NCI-H2081 treated with DMSO at 0.1 percent for 48 hours (cell line): ENCODE measurements around the gene CLEC14A.

Source experiments
- DNase-seq: peaks from one replicate; lab custom pipeline; 2025; lab: John Stamatoyannopoulos, UW

CLEC14A gene

DNA sequence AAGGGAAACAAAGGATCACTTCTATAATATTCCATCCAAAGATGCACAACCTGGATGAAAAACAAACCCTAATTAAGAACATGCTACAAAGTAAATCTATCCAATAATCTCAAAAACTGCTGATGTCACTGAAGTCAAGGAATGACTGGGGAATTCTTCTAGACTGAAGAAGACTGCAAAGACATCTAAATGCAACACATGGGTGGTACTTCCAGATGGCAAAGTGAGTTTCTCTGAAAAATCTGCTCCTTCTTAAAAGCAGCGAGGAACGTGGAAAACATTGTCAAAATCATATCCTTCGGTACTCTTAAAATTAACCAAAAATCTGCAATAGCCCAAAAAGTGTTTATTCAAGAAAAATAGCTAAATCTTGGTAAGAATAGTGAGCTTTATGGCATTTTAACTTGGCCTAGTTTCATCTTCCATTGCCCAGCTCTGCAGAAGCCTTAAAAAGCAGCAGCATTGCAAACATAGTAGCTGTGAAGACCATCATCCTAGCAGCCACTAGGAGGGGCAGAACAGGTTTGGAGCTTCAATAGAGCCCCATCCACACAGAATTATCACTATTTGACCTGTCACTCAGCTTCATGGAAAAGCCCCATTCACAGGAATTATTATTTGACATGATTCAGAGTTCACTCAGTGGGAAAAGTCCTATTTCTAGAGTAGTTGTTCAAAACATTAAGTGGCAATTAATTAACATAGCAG is 7.4 kb downstream of the CLEC14A start:
- DNase-seq, result no peak

GRCh38 chr14:38243696-38244240 is 12.1 kb downstream of the CLEC14A start:
- no peak for DNase-seq

GRCh38 chr14:38238878-38239277 is 17.0 kb downstream of the CLEC14A start:
- no peak for DNase-seq

DNA sequence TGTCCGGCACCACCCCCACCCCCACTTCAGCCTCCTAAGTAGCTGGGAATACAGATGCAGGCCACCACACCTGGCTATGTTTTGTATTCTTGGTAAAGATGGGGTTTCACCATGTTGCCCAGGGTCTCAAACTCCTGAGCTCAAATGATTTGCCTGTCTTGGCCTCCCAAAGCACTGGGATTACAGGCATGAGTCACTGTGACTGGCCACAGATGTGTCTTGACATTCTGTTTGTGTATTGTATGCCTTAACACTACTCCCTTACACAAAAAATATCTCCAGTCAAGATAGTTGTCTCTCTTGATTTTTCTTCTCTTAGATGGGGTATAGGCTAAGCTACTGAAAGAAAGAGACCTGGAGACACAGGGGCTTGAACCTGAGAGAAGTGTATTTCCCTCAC is 17.6 kb downstream of the CLEC14A start:
- no peak for DNase-seq

DNA sequence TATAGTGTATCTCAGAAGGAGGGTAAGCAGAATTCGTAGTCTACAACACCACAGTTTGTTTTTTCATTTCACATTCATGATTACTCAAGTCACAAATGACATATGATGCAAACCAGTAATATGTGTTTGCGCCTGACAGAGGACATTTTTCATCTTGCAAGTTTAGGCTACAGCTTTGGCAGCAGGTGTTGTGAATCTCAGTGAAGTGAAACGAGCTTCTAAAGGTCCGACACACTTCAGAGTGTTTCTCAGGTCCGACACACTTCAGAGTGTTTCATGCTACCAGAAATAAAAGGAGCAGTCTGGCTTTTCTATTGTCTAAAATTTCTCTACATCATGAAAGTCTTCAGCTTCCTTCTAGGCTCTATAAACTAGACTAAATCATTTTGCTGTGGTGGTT is 22.7 kb downstream of the CLEC14A start:
- DNase-seq, result no peak

DNA sequence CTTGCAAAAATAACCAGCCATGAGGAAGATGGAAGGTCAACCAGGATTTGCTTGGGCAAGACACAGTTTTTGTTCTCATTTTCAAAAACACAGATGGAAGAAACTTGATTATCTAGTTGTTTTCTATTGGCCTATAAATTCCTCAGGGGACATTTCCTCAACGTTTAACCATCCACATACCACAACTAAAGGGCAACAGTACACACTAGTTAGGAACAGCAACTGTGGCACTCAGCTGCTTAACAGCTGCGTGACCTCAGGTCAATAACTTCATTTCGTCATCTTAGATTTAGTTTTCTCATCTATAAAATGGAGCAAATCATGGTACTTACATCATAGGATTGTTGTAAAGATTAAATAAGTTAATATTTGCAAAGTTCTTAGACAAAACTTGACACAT is 29.5 kb downstream of the CLEC14A start:
- DNase-seq, result no peak

DNA sequence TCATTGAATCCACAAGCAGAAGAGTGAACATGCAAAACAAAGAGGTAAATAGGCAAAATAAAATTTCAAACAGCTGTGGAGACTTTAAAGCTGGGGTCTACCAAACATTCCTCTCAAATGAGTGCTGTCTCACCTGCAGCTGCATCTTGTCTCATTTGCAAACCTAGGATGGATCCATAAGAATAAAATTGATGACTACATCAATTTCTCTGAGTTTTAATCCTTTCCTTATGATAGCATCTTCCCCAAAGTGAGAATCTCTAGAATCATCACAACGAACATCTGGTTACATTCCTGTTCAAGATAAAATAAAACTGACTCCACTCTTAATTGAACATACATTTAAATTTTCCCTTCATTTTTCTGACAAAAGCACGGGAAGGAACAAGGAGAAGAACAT is 29.9 kb downstream of the CLEC14A start:
- DNase-seq, result no peak

DNA sequence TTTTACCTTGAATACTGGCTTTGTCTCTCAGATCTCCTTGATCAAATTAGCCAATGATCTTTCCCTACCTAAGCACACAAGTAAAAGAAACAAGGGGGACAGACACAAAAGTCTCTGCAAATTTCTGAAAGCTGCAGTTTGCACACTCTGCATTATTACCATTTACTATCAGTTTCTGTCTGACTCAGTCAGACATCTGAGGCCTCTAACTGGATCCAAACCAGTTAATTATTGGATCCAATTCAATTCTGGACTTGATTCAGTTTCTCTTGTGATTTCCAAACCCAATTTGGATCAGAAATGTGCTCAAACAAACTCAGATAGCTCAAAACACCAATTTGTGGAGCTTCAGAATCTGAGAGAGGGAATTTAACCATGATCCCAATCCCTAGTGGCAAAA is 31.6 kb downstream of the CLEC14A start:
- DNase-seq, result no peak

DNA sequence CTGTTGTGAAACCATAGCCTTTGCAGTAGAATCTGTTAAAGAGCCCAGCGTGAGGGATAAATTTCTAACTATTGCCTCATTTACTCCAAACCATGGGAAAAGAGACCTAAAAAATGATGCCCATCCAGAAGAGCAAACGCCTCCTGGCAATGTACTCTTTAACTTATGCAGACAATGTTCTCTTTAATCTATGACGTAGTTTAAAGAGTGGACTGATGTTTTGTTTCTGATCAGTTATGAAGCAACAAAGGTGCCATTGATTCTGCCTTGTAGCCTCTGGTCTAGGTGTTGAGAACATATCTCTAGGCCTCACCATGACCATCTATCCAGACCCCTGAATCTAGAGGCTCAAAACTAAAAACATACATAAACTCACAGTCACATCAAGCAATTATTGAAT is 34.8 kb downstream of the CLEC14A start:
- DNase-seq, result no peak

DNA sequence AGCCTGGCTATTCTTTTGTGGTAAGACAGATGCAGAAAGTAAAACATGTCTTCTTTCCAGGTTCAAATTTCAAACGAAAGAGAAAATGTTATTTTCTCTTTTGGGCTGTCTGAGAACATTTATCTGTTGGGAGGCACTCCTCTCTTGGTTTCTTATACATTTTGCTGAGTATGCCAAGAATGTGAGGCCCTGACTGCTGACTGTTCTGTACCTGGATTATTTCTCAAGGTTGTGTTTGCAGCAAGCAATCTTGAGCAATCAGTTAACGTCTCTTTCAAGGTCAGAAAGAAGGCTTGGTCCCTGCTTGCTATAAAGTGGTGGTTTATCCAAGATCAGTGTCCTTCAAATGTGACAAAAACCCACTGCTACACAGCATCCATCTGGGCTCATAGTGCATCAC is 38.3 kb downstream of the CLEC14A start:
- DNase-seq, result no peak

- no peak for DNase-seq
Measured at GRCh38 chr14:38213001-38213400, 42.9 kb downstream of the CLEC14A start.

DNA sequence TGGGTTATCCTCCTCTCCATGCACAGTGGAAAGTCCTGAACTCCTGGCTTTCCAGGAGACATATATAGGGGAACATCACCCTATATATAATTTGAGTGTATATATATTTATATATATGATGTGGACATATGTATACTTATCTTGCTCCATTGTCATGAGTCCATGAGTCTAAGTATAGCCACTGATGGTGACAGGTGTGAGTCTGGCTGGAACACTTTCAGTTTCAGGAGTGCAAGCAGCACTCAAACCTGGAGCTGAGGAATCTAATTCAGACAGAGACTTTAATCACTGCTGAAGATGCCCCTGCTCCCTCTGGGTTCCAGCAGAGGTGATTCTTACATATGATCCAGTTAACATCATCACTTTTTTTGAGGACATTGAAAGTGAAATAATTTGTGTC is 43.8 kb downstream of the CLEC14A start:
- DNase-seq, result no peak

DNA sequence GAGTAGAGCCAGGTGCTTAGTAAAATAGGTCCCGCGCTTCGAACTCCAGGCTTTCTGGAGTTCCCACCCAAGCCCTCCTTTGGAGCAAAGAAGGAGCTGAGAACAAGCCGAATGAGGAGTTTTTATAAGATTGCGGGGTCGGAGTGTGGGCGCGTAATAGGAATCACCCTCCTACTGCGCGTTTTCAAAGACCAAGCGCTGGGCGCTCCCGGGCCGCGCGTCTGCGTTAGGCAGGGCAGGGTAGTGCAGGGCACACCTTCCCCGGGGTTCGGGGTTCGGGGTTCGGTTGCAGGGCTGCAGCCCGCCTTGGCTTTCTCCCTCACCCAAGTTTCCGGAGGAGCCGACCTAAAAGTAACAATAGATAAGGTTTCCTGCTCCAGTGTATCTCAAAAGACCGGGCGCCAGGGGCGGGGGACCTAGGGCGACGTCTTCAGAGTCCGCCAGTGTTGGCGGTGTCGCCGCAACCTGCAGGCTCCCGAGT is 44.6 kb downstream of the CLEC14A start:
- DNase-seq, result no peak

DNA sequence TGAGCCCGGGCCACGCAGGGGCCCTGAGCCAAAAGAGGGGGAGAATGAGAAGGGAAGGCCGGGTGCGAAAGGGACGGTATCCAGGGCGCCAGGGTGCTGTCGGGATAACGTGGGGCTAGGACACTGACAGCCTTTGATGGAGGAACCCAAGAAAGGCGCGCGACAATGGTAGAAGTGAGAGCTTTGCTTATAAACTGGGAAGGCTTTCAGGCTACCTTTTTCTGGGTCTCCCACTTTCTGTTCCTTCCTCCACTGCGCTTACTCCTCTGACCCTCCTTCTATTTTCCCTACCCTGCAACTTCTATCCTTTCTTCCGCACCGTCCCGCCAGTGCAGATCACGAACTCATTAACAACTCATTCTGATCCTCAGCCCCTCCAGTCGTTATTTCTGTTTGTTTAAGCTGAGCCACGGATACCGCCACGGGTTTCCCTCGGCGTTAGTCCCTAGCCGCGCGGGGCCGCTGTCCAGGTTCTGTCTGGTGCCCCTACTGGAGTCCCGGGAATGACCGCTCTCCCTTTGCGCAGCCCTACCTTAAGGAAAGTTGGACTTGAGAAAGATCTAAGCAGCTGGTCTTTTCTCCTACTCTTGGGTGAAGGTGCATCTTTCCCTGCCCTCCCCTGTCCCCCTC is 45.2 kb downstream of the CLEC14A start:
- DNase-seq, result no peak

- no peak for DNase-seq
Measured at GRCh38 chr14:38209572-38210557, 46.0 kb downstream of the CLEC14A start.

DNA sequence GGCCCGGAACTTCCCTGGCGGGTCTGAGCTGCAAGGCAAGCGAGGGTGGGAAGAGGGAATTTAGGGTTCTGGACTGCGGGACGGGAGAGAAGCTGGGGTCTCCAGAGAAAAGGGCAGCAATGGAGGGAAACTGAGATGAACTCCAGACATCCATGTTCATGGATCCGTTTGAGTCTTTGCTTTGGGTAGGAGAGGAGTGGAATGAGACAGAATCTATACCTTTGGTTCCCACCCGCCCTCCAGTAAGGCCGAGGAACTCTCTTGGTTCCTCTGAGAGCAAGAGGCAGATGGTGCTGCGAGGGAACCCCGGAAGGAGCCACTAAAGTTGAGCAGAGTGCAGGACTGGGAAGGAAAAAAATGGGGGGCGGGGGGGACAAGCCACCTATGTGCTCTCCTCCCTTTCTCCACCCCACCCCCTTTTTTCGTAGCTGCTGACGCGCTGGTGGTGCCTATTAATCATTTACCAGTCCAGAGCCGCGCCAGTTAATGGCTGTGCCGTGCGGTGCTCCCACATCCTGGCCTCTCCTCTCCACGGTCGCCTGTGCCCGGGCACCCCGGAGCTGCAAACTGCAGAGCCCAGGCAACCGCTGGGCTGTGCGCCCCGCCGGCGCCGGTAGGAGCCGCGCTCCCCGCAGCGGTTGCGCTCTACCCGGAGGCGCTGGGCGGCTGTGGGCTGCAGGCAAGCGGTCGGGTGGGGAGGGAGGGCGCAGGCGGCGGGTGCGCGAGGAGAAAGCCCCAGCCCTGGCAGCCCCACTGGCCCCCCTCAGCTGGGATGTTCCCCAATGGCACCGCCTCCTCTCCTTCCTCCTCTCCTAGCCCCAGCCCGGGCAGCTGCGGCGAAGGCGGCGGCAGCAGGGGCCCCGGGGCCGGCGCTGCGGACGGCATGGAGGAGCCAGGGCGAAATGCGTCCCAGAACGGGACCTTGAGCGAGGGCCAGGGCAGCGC is 47.0 kb downstream of the CLEC14A start:
- DNase-seq, result no peak

DNA sequence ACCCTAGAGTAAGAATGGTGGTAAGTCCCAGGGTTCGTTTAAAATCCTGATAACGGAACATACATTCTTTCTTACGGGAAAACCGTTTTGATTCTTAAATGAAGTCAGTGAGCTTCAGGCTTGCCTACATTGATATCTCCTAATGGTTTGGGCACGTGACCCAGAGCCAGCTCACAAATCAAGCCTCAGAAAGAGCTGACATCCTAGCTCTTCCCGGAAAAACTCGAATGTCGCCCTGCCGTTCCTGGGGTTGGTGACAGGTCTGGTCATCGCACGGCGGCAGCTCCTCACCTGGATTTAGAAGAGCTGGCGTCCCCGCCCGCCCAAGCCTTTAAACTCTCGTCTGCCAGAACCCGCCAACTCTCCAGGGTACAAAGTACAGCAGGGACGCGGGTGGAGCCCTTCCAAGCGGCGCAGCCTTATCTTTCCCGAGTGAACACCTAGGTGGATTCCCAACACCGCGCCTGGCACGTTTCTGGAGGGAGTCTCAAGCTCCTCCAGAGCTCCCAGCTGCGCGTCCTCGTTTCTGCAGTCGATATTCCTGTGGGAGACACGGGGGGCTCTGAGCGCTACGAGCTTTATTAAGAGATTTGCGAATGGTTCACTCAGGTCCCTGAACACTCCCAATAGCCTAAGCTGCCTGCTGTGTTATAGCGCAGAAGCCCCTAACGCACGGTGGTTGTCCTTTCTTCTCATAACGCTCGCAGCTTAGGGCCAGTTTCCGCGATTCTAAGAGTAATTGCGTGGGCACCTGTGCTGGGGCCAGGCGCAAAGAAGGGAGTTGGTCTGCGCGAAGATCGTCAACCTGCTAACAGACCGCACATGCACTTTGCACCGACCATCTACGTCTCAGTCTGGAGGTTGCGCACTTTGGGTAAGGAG is 47.9 kb downstream of the CLEC14A start, which contains the start of gene SSTR1:
Gene SSTR1 (plus strand): TSS at position 169 of the 882 bp plus-strand sequence. CDS start 1,486 bp downstream, outside the sequence.
- DNase-seq, result no peak

DNA sequence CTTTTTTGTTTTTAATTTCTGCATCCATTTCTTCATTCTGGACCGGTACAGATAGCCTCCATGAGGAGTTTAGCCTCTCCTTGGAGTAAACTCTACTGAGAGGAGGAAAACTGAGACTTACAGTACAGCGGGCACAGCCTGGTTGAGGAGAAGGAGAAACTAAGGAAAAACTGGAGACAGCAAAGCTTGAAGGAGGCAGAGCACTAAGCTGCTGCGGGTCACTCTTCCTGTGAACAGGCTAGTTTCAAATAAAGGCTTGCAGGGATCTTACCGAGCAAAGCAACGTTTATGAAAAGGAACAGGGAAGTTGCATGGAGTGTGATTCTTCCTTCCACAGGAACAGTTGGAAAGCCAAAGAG is 48.5 kb downstream of the CLEC14A start:
- DNase-seq, result no peak

- DNase-seq, result no peak
Measured at GRCh38 chr14:38206689-38207376, 49.1 kb downstream of the CLEC14A start.
